Superior temporal gyrus (tissue), 1 donor: ENCODE results near the gene SLC7A1.

Experiments used
- DNase-seq: peaks from one replicate; pipeline ENCODE4 v3.0.0-alpha.2; 2016; ENCODE audit errors: extremely low spot score

The SLC7A1 gene

GRCh38 chr13:29489650-29490560 is 105.6 kb downstream of the SLC7A1 start:
- no peak for DNase-seq

GRCh38 chr13:29487466-29488454 is 107.7 kb downstream of the SLC7A1 start:
- DNase-seq = no peak

GRCh38 chr13:29486551-29486950 is 108.9 kb downstream of the SLC7A1 start:
- no peak for DNase-seq

- no peak for DNase-seq
These were observed 110.7 kb downstream of the SLC7A1 start for GRCh38 chr13:29484796-29485195.

- no peak for DNase-seq
These were observed 111.3 kb downstream of the SLC7A1 start for GRCh38 chr13:29484236-29484635.

- DNase-seq = no peak
These were observed 111.9 kb downstream of the SLC7A1 start for GRCh38 chr13:29483623-29484022.

- DNase-seq = no peak
These were observed 112.3 kb downstream of the SLC7A1 start for GRCh38 chr13:29483211-29483610.

- DNase-seq = no peak
These were observed 113.0 kb downstream of the SLC7A1 start for GRCh38 chr13:29482504-29482903.

- no peak for DNase-seq
These were observed 113.9 kb downstream of the SLC7A1 start for GRCh38 chr13:29481603-29482002.

GRCh38 chr13:29480893-29481525 is 114.5 kb downstream of the SLC7A1 start:
- peak; percentile 20 for DNase-seq

- DNase-seq = no peak
These were observed 115.6 kb downstream of the SLC7A1 start for GRCh38 chr13:29479716-29480492.

- DNase-seq = no peak
These were observed 119.4 kb downstream of the SLC7A1 start for GRCh38 chr13:29476046-29476445.

GRCh38 chr13:29474991-29475390 is 120.5 kb downstream of the SLC7A1 start:
- no peak for DNase-seq

- DNase-seq = no peak
These were observed 122.3 kb downstream of the SLC7A1 start for GRCh38 chr13:29473166-29473565.

GRCh38 chr13:29472332-29472961 is 123.0 kb downstream of the SLC7A1 start:
- no peak for DNase-seq

- no peak for DNase-seq
These were observed 123.9 kb downstream of the SLC7A1 start for GRCh38 chr13:29471551-29471950.

GRCh38 chr13:29465741-29466293 is 129.7 kb downstream of the SLC7A1 start:
- DNase-seq = no peak

GRCh38 chr13:29464105-29464679 is 131.3 kb downstream of the SLC7A1 start:
- no peak for DNase-seq

GRCh38 chr13:29459813-29460355 is 135.6 kb downstream of the SLC7A1 start:
- DNase-seq = no peak
